Inflammatory macrophage treated with lipopolysaccharide for 1 hour (primary cell): ENCODE results near the gene RAB7B.

ENCODE experiments used
- DNase-seq, 2 donors: peaks; one replicate each; pipeline ENCODE4 v3.0.0-alpha.2; 2020 to 2022

Gene RAB7B

DNA sequence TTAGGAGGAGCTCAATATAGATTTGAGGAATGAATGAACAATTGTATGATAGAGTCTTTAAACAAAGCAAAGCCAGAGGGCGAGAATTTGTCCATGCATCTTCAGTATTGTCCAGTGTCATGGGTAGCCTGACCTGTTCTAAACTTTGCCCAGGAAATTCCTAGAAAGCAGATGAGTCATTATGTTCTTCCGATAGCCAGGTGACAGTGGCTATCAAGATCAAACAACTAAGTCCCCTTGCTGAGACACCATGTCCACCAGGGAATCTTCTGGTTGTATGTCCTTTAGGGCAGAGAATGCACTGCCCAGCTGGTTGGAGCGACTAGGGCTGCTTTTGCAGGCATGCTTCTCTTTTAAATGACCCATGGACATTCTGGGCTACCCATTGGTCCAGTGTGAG, 58.1 kb downstream of the RAB7B start:
- DNase-seq: no peak

GRCh38 chr1:205944525-205944924, 58.7 kb downstream of the RAB7B start:
- DNase-seq: no peak

DNA sequence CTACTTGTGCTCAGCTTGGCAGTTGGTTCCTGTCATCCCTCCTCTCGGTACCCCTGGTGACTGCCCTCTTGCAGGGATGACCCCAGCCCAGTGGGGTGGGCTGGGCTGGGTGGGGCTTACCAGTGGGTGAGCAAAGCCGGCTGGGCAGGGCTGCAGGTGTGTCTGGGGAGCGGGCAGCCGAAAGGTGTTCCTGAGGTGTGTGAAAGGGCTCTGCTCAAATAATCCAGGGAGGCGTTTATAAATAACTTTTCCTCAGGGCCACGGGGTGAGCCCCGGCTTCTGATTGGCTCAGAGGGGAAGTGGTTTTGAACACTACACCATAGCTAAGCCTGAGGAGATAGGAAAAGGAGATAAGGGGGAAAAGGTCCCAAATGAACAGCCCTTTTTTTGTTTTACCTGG, 60.0 kb downstream of the RAB7B start, which contains the start of gene SLC26A9:
Gene SLC26A9, minus strand, starts transcription at position 212 of the 400 bp plus-strand sequence. CDS start 7,636 bp downstream, outside the sequence.
- no peak for DNase-seq

GRCh38 chr1:205942631-205943159, 60.5 kb downstream of the RAB7B start:
- no peak for DNase-seq

GRCh38 chr1:205940710-205941109, 62.5 kb downstream of the RAB7B start:
- no peak for DNase-seq

GRCh38 chr1:205939690-205940330, 63.4 kb downstream of the RAB7B start:
- DNase-seq: no peak

DNA sequence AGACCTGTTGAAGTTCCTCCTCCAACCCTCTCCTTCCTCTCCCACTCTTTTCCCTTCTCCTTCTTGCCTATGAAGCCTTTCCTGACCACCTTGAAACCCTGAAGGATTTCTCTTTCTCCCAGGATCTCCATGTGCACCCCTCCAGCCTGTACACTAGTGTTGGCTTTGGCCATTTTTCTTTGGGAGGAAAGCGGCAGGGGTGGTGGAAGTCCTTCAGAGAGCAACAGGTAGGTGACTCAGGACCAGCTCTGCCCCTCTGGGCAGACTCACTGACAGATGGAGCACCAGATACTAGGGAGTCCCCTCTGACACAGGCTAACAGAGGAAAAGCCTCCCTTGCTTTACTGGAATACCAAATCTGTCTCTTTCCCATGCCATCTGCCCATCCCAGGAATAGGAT, 64.5 kb downstream of the RAB7B start:
- DNase-seq: no peak

DNA sequence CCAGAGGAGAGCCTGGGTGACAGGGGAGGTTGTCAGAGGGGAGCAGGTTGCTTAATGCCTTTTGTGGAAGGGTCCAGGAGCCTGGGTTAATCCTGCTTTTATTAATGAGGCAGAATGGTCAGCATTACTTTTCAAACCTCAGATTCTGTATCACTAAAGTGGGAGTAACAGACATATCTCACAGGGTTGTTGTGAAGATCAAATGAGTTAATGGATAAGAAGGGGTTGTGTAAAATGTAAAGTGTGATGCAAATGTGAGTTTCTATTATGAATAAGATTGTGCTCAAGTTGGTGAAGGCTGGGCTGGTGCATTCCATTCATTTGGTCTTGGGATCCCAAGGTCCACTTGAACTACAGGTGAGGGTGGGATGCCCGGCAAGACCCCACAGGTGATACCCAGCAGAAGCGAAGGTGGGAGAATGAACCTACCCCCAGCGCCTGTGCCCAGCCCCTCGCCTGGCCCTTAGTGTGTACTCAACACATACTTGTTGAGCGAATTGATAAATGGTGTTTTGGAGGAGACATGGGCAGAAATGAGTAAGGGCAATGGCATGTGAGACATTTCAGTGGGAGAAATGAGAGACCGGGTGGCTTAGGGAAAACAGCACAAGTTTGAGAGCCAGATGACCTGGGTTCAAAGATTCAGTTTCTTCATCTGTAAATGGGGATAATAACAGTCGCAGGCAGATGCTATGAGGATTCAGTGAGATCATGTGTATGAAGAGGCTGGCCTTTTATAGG, 66.2 kb downstream of the RAB7B start:
- no peak for DNase-seq

- DNase-seq: no peak
Observed at GRCh38 chr1:205936311-205936710, 66.9 kb downstream of the RAB7B start.

DNA sequence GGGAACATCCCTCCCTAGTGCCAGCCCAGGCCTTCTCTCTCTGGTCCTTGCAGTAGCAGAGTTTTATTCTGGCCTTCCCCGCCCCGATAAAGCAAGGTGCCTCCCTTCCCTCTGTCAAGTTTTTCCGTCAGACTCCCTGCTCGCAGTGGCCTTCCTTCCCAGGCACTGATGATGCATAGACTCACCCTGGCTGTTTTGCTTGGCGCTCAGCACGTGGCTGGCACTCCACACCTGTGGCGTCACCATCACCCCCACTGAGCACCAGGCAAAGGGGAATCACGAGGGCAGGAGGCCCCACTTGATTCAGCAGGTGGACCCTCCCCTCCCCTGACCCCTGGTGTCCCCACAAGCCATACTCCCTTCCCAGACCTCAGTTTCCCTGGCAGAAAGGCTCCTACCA, 67.3 kb downstream of the RAB7B start:
- no peak for DNase-seq

- no peak for DNase-seq
Observed at GRCh38 chr1:205934788-205935187, 68.4 kb downstream of the RAB7B start.

DNA sequence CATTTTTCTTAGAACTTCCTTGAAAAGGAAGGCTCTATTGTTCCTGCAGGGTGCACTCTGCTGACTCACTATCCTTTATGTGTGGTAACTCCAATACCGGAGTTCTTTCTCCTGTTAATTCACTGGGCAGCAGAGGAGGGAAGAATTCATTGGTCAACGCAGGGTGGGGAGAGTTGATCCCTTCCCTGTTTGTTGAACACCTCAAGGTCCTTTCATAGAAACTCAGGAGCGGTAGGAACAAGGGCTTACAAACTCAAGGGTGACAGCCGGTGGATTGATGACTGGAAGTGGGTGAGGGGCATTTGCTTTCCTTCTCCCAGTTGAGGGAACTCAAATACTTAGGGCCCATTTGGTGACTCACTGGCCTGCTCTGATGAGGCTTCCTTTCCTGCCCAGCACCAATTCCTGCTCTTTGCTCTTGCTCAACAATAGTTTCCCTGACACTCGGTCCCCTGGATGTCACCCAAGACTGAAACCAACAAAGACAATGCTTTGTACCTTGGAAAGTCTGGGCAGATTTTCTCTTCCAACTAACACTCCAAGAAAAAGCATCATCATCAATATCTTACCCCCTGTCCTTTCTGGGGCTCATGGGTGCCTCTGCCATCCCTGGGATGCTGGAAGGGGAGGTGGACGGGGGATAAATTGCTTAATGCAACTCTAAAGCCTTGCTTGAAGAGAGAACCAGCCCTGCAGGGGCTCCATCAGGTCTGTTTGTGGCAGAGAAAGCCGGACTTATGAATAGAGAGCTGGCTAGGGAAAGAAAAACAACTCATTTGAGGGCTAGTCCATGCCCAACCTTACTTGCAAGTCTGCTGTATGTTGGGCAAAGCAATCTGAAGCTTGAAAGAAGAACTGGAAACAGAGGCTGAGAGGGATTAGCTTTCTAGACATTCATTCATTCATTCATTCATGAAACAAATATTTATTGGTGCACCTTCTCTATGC, 69.2 kb downstream of the RAB7B start:
- DNase-seq: peak; percentile 45 to 51

GRCh38 chr1:205932776-205933175, 70.4 kb downstream of the RAB7B start:
- no peak for DNase-seq

GRCh38 chr1:205930799-205931281, 72.4 kb downstream of the RAB7B start:
- DNase-seq: peak; percentile 63 to 69

GRCh38 chr1:205930195-205930577, 73.0 kb downstream of the RAB7B start:
- no peak for DNase-seq

GRCh38 chr1:205929496-205930194, 73.5 kb downstream of the RAB7B start:
- peak in 1 of 2 donors; percentile 31 for DNase-seq

GRCh38 chr1:205928317-205928716, 74.9 kb downstream of the RAB7B start:
- no peak for DNase-seq

DNA sequence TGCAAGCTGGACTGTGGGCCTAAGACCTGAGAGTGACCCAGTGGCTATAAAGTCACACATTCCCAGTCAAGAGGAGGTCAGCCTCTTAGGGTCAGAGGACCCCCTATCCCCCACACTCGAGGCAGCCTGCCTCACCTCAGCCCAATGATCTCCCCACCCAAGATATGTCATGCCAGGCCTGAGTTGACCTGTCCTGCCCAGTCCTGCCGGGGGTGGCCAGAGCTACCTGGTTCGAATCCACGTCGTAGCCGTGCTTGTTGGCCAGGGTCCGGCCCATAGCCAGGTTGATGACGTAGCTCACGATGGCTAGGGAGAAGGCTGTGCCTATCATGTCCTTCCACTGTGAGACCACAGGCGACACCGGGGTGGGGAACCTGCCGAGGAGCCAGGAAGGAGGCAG, 75.5 kb downstream of the RAB7B start:
- no peak for DNase-seq

DNA sequence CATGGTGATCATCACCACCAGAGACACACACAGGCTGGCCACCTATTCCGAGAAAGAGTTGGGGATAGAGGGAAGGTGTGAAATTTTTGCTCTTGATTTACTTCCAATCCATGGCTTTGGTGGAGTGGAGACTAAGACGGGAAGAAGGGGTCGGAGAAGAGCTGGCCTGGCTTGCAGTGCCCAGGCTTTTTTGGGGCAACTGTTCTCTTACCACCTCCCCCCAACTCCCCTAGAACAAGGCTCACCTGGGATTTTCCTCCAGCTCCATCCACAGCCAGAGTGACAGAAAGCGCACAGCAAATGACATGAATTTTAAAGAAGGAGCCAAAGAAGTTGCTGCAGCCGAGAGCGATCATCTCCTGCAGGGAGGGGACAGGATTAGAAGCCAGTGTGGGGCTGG, 75.9 kb downstream of the RAB7B start:
- no peak for DNase-seq
